Muscle of arm (tissue), 12 donors: ENCODE measurements around the gene RILPL1. TPM values are rescaled to one million over a fixed set of nuclear protein-coding genes. Genes with fewer than 3 reads are reported as not detected.
"Not testable (repeated sequence)": the region's sequence is repeated elsewhere in the genome, so short reads cannot be mapped to it uniquely, and the experiment has no call there.

Experiments used
- DNase-seq: peaks from one replicate; pipeline ENCODE4 v3.0.0-alpha.2; 2013
- polyA plus RNA-seq, 12 donors: library from polyadenylated mRNA; unstranded; fragments of 120-200 nt; gene quantifications; one replicate each; pipeline ENCODE4 v1.2.1, GENCODE V29; 2013; ENCODE audit not compliant: insufficient read length in 12 of 12

RILPL1 gene
- polyA plus RNA-seq, 12 donors = 18.6 to 109 (median 28.3) TPM

GRCh38 chr12:123436017-123436964 is 97.2 kb downstream of the RILPL1 start, which contains the start of gene RILPL2:
RILPL2 (minus strand) TSS chr12:123436684; CDS start chr12:123436420, 264 bp downstream.
- DNase-seq = peak; percentile 90

- no peak for DNase-seq
These were observed 97.9 kb downstream of the RILPL1 start for GRCh38 chr12:123435636-123436016.

GRCh38 chr12:123433615-123434014 is 99.9 kb downstream of the RILPL1 start:
- DNase-seq = no peak

GRCh38 chr12:123431951-123432817 is 101.3 kb downstream of the RILPL1 start:
- DNase-seq = not testable (repeated sequence)

- not testable (repeated sequence) for DNase-seq
These were observed 104.4 kb downstream of the RILPL1 start for GRCh38 chr12:123429101-123429500.

- no peak for DNase-seq
These were observed 104.9 kb downstream of the RILPL1 start for GRCh38 chr12:123428591-123428990.

- no peak for DNase-seq
These were observed 106.3 kb downstream of the RILPL1 start for GRCh38 chr12:123427036-123427769.

- DNase-seq = no peak
These were observed 112.2 kb downstream of the RILPL1 start for GRCh38 chr12:123421314-123421713.

Other genes with a start within 250 kb of the RILPL1 start
- 10 to 100 TPM in 11 of 12 donors, not detected in 1; 13.8 to 24.9 (median 19.9) TPM for gene SBNO1, start 168.9 kb downstream of the RILPL1 start, polyA plus RNA-seq
- gene KMT5A, start 149.6 kb downstream of the RILPL1 start, polyA plus RNA-seq = 100 to 1,000 TPM in 1 of 12 donors, 10 to 100 TPM in 11; 28.9 to 136 (median 38.1) TPM
- 1 to 10 TPM in 11 of 12 donors, not detected in 1; 1.1 to 3.2 (median 1.5) TPM for gene RILPL2, start 97.0 kb downstream of the RILPL1 start, polyA plus RNA-seq
- 10 to 100 TPM in 11 of 12 donors, not detected in 1; 23.8 to 43.5 (median 29.8) TPM for gene SNRNP35, start 75.6 kb downstream of the RILPL1 start, polyA plus RNA-seq
- gene TMED2, start 50.8 kb upstream of the RILPL1 start, polyA plus RNA-seq = 100 to 1,000 TPM in 11 of 12 donors, not detected in 1; 149 to 217 (median 175) TPM
- 10 to 100 TPM in 11 of 12 donors, not detected in 1; 13.6 to 29.3 (median 18.7) TPM for gene DDX55, start 68.4 kb upstream of the RILPL1 start, polyA plus RNA-seq
- 10 to 100 TPM in 11 of 12 donors, not detected in 1; 37.6 to 58.3 (median 48.6) TPM for gene EIF2B1, start 100.0 kb upstream of the RILPL1 start, polyA plus RNA-seq
- 100 to 1,000 TPM in 1 of 12 donors, 10 to 100 TPM in 11; 24.9 to 131 (median 31.2) TPM for gene GTF2H3, start 100.1 kb upstream of the RILPL1 start, polyA plus RNA-seq
- gene TCTN2, start 137.4 kb upstream of the RILPL1 start, polyA plus RNA-seq = 10 to 100 TPM in 4 of 12 donors, 1 to 10 TPM in 7, not detected in 1; 6.1 to 15.2 (median 8.2) TPM
- gene ATP6V0A2, start 178.6 kb upstream of the RILPL1 start, polyA plus RNA-seq = 10 to 100 TPM in 9 of 12 donors, 1 to 10 TPM in 2, not detected in 1; 8.4 to 27.3 (median 16.3) TPM
- 1 to 10 TPM in 8 of 12 donors, under 1 TPM in 2, not detected in 2; 0.72 to 8.8 (median 1.8) TPM for gene DNAH10, start 228.6 kb upstream of the RILPL1 start, polyA plus RNA-seq